ENCODE data around the gene WFDC1. TPM values are rescaled to one million over a fixed set of nuclear protein-coding genes. Genes with fewer than 3 reads are reported as not detected.

The WFDC1 gene
- total RNA-seq, 1 donor from 2014 or later: not detected

DNA sequence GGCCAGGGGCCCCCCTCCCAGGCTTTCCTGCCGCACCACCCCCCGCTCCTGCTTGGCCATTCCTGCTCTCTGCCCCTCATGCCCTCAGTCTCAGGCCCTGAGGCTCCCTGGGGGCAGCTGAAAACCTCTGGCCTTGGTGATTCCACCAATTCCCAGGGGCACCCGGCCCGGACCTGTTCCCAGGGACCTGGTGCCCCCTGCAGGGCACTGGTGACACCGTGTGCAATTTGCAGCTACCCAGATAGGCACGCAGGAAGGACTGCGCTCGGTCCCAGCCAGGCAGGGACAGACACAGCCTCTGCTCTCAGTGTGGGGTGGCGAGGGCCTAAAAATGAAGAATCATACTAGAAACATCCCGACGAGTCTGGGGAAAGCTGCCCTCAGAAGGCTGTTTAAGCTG lies 13.4 kb downstream of the WFDC1 start:
- no peak overlapping the region for H3K27ac Mint-ChIP-seq (ENCODE audit: unreplicated experiment)
- peak; percentile 75 for DNase-seq (ENCODE audit: low spot score)
- H3K4me1 Mint-ChIP-seq (ENCODE audit: unreplicated experiment): no peaks in the 10 kb centered on the region
- TF ChIP-seq, protein P1, sequence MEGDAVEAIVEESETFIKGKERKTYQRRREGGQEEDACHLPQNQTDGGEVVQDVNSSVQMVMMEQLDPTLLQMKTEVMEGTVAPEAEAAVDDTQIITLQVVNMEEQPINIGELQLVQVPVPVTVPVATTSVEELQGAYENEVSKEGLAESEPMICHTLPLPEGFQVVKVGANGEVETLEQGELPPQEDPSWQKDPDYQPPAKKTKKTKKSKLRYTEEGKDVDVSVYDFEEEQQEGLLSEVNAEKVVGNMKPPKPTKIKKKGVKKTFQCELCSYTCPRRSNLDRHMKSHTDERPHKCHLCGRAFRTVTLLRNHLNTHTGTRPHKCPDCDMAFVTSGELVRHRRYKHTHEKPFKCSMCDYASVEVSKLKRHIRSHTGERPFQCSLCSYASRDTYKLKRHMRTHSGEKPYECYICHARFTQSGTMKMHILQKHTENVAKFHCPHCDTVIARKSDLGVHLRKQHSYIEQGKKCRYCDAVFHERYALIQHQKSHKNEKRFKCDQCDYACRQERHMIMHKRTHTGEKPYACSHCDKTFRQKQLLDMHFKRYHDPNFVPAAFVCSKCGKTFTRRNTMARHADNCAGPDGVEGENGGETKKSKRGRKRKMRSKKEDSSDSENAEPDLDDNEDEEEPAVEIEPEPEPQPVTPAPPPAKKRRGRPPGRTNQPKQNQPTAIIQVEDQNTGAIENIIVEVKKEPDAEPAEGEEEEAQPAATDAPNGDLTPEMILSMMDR (IDR thresholded peaks at IDR 0.05; ENCODE audit: unreplicated experiment): peak; percentile 61
- H3K36me3 Mint-ChIP-seq (ENCODE audit: low read depth, unreplicated experiment): no peaks in the 10 kb centered on the region
- no peaks in the 10 kb centered on the region for H3K9me3 Mint-ChIP-seq (ENCODE audit: unreplicated experiment)
- peaks cover 14% of the 10 kb centered on the region for H3K27me3 Mint-ChIP-seq (ENCODE audit: unreplicated experiment)
- H3K4me3 Mint-ChIP-seq (ENCODE audit: unreplicated experiment): no peak overlapping the region

DNA sequence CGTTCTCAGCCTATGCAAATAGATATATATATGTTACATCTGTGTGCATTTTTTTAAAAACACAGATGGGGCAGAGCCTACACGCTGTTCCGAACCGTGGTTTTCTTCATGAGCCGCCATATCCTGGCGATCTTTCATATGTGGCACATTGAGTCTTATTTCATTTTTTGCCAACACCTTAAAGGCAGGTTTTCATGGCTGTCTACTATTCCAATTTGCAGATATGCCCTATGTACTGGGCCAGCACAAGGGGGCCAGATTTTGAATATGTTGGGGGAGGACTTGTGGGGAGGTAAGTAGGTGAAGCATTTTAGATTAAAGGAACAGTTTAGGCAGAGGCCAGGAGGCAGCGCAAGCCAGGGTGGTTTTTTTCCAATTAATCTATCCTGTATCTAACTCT lies 16.0 kb downstream of the WFDC1 start:
- H3K27ac Mint-ChIP-seq (ENCODE audit: unreplicated experiment): no peak overlapping the region
- H3K9me3 Mint-ChIP-seq (ENCODE audit: unreplicated experiment): no peaks in the 10 kb centered on the region
- TF ChIP-seq, protein P1 (IDR thresholded peaks at IDR 0.05; ENCODE audit: unreplicated experiment): no peak
- no peak overlapping the region for H3K4me3 Mint-ChIP-seq (ENCODE audit: unreplicated experiment)
- DNase-seq (ENCODE audit: low spot score): no peak
- no peaks in the 10 kb centered on the region for H3K36me3 Mint-ChIP-seq (ENCODE audit: low read depth, unreplicated experiment)
- H3K27me3 Mint-ChIP-seq (ENCODE audit: unreplicated experiment): peaks cover 7% of the 10 kb centered on the region
- no peaks in the 10 kb centered on the region for H3K4me1 Mint-ChIP-seq (ENCODE audit: unreplicated experiment)

DNA sequence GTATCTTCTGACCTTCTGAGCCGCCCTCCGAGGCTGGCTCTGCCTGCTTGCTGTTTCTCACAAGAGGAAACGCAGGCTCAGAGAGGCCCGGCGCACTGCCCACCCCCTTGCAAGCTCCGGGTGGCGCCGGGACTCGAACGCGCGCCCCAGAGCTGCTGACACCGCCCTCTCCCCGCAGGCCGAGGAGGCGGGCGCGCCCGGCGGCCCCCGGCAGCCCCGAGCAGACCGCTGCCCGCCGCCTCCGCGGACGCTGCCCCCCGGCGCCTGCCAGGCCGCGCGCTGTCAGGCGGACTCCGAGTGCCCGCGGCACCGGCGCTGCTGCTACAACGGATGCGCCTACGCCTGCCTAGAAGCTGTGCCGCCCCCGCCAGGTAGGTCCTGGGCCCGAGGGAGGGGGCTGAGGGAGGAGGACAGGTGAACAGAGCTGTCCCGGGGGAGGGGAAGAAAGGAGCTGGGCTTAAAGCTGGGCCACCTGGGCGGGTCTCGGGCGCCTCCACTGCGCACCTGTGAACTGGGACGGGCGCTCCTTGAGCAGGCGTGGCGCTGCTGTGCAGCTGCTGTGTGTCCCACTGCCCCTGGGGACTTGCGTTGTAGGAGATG lies 18.2 kb downstream of the WFDC1 start:
- H3K27me3 Mint-ChIP-seq (ENCODE audit: unreplicated experiment): peaks cover 3% of the 10 kb centered on the region
- H3K4me1 Mint-ChIP-seq (ENCODE audit: unreplicated experiment): no peaks in the 10 kb centered on the region
- DNase-seq (ENCODE audit: low spot score): no peak
- TF ChIP-seq, protein P1 (IDR thresholded peaks at IDR 0.05; ENCODE audit: unreplicated experiment): no peak
- no peaks in the 10 kb centered on the region for H3K9me3 Mint-ChIP-seq (ENCODE audit: unreplicated experiment)
- H3K27ac Mint-ChIP-seq (ENCODE audit: unreplicated experiment): no peak overlapping the region
- H3K4me3 Mint-ChIP-seq (ENCODE audit: unreplicated experiment): no peak overlapping the region
- no peaks in the 10 kb centered on the region for H3K36me3 Mint-ChIP-seq (ENCODE audit: low read depth, unreplicated experiment)

DNA sequence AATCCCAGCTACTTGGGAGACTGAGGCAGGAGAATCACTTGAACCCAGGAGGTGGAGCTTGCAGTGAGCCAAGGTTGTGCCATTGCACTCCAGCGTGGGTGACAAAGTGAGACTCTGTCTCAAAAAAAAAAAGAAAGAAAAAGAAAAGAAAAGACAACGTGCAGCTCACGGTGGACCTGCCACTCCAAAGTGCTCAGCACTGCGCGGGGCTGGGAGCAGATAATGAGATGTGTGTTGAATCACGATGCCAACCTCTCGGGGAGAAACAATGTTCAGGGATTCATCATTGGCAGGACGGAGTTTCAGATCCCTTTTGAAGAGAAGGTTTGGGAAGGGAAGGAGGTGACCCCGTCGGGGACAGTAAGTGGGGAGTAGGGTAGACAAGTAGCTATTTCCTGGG lies 19.2 kb downstream of the WFDC1 start:
- Mint-ChIP-seq H3K27ac (ENCODE audit: unreplicated experiment) (no peak overlapping the region), H3K27me3 (ENCODE audit: unreplicated experiment) (peaks cover 3% of the 10 kb centered on the region), H3K9me3 (ENCODE audit: unreplicated experiment) (no peaks in the 10 kb centered on the region), H3K4me3 (ENCODE audit: unreplicated experiment) (peak overlapping the region; percentile 15), H3K4me1 (ENCODE audit: unreplicated experiment) (no peaks in the 10 kb centered on the region), H3K36me3 (ENCODE audit: low read depth, unreplicated experiment) (no peaks in the 10 kb centered on the region)
- TF ChIP-seq, protein P1 (IDR thresholded peaks at IDR 0.05; ENCODE audit: unreplicated experiment): no peak
- no peak for DNase-seq (ENCODE audit: low spot score)

DNA sequence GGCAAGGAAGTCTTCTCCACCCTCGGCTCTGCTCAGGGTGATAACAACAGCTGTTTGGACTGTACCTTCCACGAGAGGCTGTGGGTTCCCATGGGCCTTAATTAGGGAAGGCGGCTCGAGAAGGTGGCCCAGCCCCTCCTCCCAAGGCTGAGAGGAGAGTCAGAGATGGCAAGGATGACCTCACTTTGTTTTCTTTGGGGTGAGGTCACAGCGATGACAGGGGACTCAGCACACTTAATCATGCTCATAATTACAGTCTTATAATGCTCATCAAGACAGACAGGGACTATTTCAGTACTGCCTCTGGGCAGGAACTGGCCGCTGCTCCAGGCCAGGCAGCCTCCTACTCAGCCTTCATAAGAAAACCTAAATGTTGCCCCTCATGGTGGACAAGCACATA lies 19.7 kb downstream of the WFDC1 start:
- Mint-ChIP-seq H3K27ac (ENCODE audit: unreplicated experiment) (no peak overlapping the region), H3K4me3 (ENCODE audit: unreplicated experiment) (no peak overlapping the region), H3K4me1 (ENCODE audit: unreplicated experiment) (no peaks in the 10 kb centered on the region), H3K36me3 (ENCODE audit: low read depth, unreplicated experiment) (no peaks in the 10 kb centered on the region), H3K9me3 (ENCODE audit: unreplicated experiment) (no peaks in the 10 kb centered on the region), H3K27me3 (ENCODE audit: unreplicated experiment) (peaks cover 3% of the 10 kb centered on the region)
- no peak for DNase-seq (ENCODE audit: low spot score)
- TF ChIP-seq, protein P1 (IDR thresholded peaks at IDR 0.05; ENCODE audit: unreplicated experiment): no peak

All from endothelial cell (in vitro differentiated cells).